ENCODE data around the gene SF3A1.

DNA sequence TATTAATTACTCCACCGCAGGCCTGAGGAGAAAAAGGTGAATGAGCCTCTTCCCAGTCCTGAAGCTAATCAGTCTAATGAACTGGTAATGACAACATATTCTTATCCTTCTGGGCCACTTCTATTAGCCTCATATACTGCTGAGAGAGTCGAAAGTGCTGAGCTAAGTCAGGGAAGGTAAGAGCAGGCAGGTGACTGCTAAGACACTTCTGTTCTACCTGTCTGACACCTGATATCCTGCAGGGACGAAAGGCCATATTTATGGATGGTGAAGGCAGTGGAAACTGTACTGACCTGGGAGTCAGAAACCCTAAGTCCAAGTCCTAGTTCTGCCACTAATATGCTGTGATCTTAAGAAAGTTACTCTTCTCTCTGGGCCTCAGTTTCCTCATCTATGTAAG, 33.4 kb downstream of the SF3A1 start:
- TF ChIP-seq, protein P1, sequence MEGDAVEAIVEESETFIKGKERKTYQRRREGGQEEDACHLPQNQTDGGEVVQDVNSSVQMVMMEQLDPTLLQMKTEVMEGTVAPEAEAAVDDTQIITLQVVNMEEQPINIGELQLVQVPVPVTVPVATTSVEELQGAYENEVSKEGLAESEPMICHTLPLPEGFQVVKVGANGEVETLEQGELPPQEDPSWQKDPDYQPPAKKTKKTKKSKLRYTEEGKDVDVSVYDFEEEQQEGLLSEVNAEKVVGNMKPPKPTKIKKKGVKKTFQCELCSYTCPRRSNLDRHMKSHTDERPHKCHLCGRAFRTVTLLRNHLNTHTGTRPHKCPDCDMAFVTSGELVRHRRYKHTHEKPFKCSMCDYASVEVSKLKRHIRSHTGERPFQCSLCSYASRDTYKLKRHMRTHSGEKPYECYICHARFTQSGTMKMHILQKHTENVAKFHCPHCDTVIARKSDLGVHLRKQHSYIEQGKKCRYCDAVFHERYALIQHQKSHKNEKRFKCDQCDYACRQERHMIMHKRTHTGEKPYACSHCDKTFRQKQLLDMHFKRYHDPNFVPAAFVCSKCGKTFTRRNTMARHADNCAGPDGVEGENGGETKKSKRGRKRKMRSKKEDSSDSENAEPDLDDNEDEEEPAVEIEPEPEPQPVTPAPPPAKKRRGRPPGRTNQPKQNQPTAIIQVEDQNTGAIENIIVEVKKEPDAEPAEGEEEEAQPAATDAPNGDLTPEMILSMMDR (IDR thresholded peaks at IDR 0.05), result no peak
- TF ChIP-seq POLR2A (IDR thresholded peaks at IDR 0.05), result no peak

All from body of pancreas (tissue), 4 donors.